Activated naive CD4-positive, alpha-beta T cell (primary cell): Measurements from ENCODE around the gene NLGN1.

Source experiments
- DNase-seq, 4 experiments: peaks; one replicate each; lab custom pipeline; 2025; lab: John Stamatoyannopoulos, UW

The NLGN1 gene

GRCh38 chr3:174285242-174285864 is 887.8 kb downstream of the NLGN1 start:
- DNase-seq: no peak

- DNase-seq: no peak
Observed at GRCh38 chr3:174287705-174288104, 890.2 kb downstream of the NLGN1 start.

DNA sequence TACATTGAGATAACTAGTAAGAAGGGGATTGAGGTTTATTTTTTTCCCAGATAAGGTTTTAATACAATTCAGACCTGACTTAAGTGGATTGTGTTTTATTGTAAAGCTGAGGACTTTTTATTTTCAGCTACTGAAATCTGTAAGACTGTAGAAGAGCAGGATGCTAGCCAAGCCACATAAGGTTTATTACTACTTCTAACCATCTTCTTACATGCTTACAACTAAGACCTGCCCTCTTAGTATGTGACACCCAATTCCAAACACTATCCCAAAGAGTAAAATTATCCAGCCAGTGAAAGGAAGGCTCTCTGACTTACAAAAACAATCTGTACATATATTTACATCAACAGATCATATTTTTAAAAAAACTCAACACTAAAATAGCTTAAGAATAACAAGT is 897.1 kb downstream of the NLGN1 start:
- DNase-seq: no peak

GRCh38 chr3:174295306-174296092 is 898.0 kb downstream of the NLGN1 start:
- DNase-seq: no peak

- no peak for DNase-seq
Observed at GRCh38 chr3:174302746-174303315, 905.3 kb downstream of the NLGN1 start.

GRCh38 chr3:174303907-174304560 is 906.5 kb downstream of the NLGN1 start:
- DNase-seq: no peak

- DNase-seq: no peak
Observed at GRCh38 chr3:174308736-174309135, 911.2 kb downstream of the NLGN1 start.

DNA sequence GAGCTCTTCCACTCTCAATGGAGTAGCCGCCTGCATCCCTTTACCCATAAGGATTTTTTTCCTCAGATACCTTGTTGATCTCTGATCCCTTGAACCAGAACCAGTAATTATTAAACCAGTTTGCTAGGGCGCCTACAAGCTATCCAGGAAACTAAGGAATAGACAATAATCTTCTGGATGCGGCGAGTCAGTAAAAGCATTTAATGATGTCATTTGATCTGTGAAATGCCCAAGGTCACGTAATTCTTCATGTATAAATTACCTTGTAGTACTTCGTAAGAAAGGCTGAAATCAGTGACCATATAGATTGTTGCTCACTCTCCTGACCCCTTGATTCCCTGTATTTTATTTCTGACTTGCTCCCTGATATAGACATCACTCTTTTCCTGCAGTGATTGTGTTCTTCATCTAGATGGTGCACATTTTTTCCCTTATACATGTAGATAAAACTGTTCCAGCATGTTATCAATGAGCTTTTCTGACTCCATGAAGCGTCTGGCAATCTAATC is 913.0 kb downstream of the NLGN1 start:
- no peak for DNase-seq

DNA sequence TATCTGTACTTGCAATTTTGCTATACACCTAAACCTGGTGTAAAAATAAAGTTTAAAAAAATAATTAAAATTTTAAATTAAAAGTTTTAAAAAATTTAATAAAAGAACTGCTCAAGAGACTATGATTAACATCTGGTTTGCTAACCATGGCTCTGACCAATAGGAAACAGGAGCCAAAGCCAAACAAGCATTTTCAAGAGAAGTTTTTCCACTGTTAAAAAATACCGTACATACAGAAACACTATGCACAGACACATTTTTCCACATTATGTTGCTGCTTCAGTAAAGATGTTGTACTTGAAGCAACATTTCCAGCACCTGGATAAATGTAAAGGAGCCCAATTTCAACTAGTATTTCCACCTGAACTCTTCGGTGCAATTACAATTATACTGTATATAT is 917.7 kb downstream of the NLGN1 start:
- no peak for DNase-seq

DNA sequence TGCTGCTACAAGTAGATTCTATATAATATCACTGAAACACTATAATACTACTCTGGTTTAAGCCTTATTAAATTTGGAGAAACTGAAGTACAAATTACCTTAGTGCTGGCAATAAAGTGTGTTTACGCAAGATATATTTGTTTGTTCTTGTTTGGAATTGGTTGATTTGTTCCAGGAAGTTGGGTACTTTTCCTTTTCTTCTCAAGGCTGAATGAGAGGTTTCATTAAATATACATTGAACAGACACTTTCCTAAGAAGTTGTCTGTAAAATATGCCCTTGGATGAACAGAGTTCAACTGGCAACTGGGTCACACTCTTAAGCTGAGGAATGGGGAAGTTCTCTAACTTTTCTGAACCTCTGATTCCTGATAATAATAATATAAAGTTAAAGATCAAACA is 919.5 kb downstream of the NLGN1 start:
- DNase-seq: no peak

DNA sequence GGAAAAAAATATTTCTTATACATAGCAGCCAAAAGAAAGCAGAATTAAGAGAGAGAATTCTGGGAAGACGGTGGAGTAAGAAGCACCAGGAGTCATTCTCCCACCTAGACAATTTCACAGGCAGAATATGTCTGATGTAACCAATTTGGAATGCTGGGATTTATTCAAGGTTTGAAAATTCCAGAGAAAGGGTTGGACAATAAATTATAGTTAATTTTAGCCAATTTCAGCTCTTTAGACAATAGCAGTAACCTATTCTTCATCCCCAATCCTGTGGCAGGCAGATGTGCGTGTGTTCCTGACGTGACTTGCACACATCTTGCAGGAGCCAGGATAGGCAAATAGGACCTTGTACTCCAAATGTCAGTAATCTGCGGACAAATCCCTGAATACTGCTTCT is 920.6 kb downstream of the NLGN1 start:
- no peak for DNase-seq

GRCh38 chr3:174321548-174321947 is 924.0 kb downstream of the NLGN1 start:
- no peak for DNase-seq

DNA sequence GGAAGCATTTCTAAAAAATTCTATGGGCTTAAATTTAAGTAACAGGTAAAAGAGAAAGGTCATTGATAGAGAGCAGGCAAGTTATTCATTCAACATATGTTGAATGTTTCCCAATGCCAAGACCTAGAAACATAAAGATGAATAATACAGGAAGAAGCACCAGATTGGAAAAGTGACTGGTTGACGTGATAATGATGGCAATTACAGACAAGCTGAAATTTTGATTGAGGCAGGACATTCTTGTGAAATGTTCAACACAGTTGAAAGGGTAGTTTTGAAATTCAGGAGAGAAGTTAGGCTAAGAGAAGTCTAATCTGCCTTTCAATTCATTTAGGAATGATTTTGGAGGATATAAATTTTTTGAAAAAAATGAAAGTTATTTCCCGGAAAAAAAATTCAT is 925.2 kb downstream of the NLGN1 start:
- DNase-seq: no peak

- DNase-seq: no peak
Observed at GRCh38 chr3:174325171-174325570, 927.6 kb downstream of the NLGN1 start.

GRCh38 chr3:174325834-174326700 is 928.5 kb downstream of the NLGN1 start:
- no peak for DNase-seq

DNA sequence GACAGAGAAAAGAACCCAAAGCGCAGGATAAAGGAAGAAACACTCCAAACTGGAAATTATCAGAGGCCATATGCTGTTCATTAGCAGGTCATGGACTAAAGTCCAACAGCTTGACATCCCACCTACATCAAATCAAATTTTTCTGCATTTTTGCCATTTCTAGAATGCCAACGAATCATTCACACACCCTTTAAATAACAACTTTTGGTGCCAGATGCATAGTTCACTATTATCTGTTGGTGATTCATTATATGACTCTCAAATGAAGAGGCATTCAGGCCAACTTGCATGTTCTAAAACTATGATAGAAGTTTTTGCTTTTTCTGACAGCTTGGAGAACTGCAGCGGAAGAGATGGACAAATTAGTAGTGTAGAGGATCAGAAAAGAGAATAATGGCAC is 931.8 kb downstream of the NLGN1 start:
- no peak for DNase-seq

DNA sequence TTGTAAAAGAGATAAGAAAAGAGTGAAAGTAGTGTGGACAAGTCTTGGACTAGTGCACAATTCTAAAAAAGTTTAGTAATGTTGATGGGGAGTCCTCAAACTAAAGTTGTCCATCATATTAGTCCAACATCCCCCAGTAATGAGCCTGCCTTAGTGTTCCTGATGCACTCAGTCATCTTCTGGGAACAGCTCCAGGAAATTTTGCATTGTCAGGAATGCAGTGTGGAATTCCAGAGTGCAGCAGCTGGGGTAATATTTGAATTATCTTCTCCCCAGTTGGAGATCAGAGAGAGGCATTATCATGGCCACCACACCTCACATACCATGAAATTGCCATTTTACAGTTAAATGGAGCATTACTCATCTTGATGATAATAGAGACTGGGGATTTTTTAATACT is 932.8 kb downstream of the NLGN1 start:
- DNase-seq: no peak

DNA sequence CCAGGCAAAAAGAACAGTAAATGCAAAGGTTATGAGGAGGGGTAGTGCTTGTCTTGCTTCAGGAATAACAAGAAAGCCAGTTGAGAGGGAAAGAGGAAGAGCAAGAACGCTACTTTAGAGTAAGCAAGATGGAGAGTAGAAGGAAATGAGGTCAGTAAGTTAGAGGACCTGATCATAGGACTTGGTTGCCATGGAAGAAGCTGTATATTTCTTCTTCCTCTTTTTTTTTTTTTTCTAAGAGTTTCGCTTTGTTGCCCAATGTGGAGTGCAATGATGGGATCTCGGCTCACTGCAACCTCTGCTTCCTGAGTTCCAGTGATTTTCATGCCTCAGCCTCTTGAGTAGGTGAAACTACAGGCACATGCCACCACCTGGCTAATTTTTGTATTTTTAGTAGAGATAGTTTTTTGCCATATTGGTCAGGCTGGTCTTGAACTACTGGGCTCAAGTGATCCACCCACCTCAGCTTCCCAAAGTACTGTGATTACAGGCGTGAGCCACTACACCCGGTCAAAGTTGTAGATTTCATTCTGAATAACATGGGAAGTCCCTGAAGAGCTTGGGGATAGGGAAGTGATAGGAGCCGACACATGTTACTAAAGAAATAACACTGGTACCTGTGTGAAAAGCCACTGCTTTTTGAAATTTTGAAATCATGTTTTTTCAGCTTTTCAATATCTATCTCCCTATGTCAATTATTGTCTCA is 933.7 kb downstream of the NLGN1 start:
- no peak for DNase-seq

GRCh38 chr3:174332391-174332790 is 934.8 kb downstream of the NLGN1 start:
- DNase-seq: no peak

GRCh38 chr3:174333640-174334039 is 936.1 kb downstream of the NLGN1 start:
- DNase-seq: no peak

DNA sequence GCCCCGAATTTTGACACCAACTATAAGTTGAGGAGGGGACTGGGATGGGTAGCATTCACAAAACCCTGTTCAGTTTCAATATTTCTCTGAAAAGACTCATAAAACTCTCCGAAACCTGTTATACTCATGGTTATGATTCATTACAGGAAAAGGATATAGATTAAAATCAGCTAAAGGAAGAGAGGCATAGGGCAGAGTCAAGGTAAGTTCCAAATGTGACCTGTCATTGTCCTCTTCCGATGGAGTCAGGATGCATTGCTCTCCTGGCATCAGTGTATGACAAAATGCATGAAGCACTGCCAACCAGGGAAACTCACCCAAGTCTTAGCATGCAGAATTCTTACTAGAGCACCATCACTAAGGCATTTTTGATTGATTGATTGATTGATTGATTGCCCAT is 936.6 kb downstream of the NLGN1 start:
- DNase-seq: no peak
